AG10803 (cell line): ENCODE measurements around the gene HOXD10.

Experiments used
- DNase-seq: peaks from one replicate; pipeline ENCODE4 v3.0.0; 2010; ENCODE audit warnings: low read depth
- H3K4me3 ChIP-seq: 2 replicates; pipeline ENCODE4 v1.5.1; 2011; ENCODE audit warnings: mild to moderate bottlenecking, low read length, control low read depth
- CTCF ChIP-seq: conservative IDR thresholded peaks from 2 replicates; pipeline ENCODE4 v1.5.1; 2011; ENCODE audit warnings: mild to moderate bottlenecking, low read length, control low read depth, inconsistent platforms

HOXD10 gene

DNA sequence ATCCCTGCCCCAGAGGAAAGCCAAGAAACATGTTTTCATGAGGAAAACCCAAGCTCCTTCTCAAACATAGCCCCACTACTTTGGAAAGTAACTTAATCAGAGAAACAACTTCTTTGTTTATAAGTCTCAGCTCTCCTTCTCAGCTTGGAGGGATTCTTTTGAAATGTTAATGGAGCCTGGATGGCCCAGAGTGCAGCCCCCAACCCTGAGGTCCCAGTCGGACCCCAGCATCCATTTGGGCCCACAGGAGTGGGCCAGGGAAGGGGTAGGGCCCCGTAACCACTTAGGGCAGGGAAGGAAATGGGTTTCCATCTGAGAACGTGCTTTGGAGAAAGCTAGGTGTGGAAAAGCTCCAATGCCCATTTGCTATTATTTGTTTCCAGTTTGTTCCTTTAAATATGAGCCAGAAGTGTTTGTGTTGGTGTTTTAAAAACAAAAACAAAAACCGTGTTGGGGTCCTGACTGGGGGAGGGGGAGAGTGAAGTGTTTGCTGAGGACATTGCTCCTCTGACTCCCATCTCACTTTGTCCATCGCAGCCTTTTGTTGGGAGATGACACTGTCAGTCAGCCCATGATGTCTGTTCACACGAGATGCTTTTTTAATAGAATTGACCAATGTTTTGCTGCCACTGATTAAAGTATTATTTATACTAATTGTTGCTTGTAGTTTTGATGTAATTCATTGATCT is 38.9 kb downstream of the HOXD10 start:
- no peak for DNase-seq
- no peak for TF ChIP-seq CTCF
- H3K4me3 ChIP-seq = no peak overlapping the region

- no peak for TF ChIP-seq CTCF
- H3K4me3 ChIP-seq = peak overlapping the region; percentile 58; the same call in 1 of the 2 replicates
- no peak for DNase-seq
Observed at GRCh38 chr2:176156301-176156806, 39.8 kb downstream of the HOXD10 start.

DNA sequence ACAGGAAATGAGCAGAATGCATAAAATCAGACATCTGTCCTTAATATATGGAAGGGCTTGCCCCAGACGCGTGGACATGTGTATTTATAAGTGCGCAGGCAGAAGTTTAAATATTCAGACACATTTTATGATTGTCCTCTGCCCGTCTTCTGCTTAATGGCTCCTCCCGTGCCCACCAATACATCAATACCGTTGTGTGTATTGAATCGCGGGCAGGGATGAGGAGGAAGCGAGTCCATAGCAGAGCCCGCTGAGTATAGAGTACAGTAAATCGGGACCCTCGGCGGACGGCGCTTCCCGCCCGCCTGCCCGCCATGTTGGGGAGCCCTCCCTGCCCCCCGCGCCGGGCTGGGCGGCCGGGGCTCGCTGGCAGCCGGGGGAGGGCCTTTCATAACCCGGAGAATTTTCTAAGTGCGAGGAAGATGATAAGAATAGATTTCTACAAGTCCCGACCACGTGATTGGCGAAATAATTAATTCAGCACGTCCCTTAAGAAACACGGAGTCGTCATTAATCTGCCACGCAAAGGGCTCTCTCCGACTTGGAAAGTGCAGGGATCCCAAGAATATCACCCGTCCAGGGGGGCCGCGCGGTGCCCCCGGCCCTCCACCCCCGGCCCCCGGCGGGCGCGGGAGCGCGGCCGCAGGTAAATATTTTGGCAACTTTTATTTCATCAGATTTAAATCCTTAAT is 40.4 kb downstream of the HOXD10 start, which contains the start of gene HOXD3:
Gene HOXD3, plus strand, starts transcription at position 501 of the 692 bp plus-strand sequence. CDS start 11,808 bp downstream, outside the sequence.
- no peak for TF ChIP-seq CTCF
- H3K4me3 ChIP-seq = peak within 1 kb of the TSS; percentile 58

GRCh38 chr2:176157499-176158185 is 41.1 kb downstream of the HOXD10 start:
- DNase-seq = peak; percentile 45
- TF ChIP-seq CTCF = no peak
- H3K4me3 ChIP-seq = peak overlapping the region; percentile 58

More for the DNA sequence above, 40.4 kb downstream of the HOXD10 start, which contains the start of gene HOXD3:
- DNase-seq = peak; percentile 39

DNA sequence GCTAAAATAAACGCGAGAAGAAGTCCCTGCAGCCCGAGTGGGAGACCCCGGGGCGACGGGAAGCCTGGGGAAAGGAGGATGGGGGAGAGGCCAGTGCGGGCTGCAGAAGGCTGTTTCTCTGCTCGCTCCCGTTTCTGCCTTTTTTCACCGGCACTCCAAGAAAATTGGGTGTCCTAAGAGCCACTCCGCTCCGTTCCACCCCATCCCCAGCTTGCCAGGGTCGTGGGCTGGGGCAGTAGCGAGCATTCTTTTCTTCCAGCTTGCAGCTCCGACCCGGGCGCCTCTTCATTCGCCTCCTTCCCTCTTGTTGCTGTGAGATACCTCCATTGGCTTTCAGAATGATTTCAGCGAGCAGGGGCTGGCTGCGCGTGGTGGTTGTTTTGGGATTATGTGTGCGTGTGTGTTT is 41.6 kb downstream of the HOXD10 start:
- no peak for DNase-seq
- no peak for TF ChIP-seq CTCF
- peak overlapping the region; percentile 58 for H3K4me3 ChIP-seq

DNA sequence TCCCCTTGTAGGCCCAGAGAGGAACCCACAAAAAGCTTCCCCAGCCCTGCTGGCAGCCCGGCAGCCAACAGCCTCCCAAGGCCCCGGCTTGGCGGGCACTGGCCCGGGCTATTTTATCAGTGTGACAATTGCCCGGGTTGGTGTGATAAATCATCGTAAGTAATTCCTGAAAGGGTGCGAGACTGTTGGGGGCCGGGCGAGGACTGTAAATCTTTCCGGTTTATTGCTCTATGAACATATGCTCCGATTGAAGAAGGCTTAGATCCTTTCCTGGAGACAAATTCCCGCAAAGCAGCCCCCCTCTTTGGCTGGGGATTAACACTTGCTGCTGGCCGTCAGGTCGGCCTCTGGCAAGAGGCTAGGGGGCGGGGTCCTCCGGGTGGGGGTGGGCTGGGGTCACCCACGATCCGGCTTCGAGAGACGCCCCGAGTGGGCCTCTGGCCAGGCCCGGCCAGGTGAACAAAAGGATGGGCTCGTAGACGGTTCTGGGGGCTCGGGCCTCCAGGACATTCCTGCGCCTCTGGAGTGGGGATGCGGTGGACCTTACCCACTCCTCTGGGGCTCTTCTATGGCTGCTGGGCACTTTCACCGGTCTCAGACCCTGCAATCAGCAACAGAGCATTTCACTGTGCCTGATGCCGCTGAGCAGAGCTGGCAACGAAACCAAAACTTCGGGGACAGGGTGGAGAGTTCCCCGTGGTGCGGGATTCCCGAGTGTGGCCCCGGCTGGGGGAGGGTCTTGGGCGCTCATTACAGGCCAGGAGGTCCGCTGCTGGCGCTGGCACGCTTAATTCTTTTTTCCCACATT is 42.5 kb downstream of the HOXD10 start:
- no peak for TF ChIP-seq CTCF
- no peak for DNase-seq
- no peak overlapping the region for H3K4me3 ChIP-seq
